Activated T-helper 1 cell treated with anti-CD3 and anti-CD28 coated beads, Interleukin-12 subunit alpha, Interleukin-12 subunit beta, Interleukin-2, Interleukin-4 antibody, amounts not matched to agents 30 ng/mL and 10 ng/mL and 1 ng/mL, durations not matched to agents 14 hours and 24 hours and 36 hours (primary cell): Measurements from ENCODE around the gene TIMM23B. TPM values are rescaled to one million over a fixed set of nuclear protein-coding genes. Genes with fewer than 3 reads are reported as not detected.
"Not testable (repeated sequence)": the region's sequence is repeated elsewhere in the genome, so short reads cannot be mapped to it uniquely, and the experiment has no call there.

ENCODE experiments used
- DNase-seq: peaks from one replicate; pipeline ENCODE4 v3.0.0; 2021; ENCODE audit warnings: low spot score
- H3K27ac Mint-ChIP-seq: one replicate; pipeline ENCODE4 v1.8.0; 2021; ENCODE audit warnings: mild to moderate bottlenecking, mixed read lengths
- H3K27me3 Mint-ChIP-seq: one replicate; pipeline ENCODE4 v1.8.0; 2022; ENCODE audit warnings: mild to moderate bottlenecking, moderate library complexity, mixed read lengths; ENCODE audit not compliant: insufficient read depth
- H3K36me3 Mint-ChIP-seq: one replicate; pipeline ENCODE4 v1.8.0; 2021; ENCODE audit warnings: low read depth, mixed read lengths
- H3K4me1 Mint-ChIP-seq: one replicate; pipeline ENCODE4 v1.8.0; 2021; ENCODE audit warnings: low read depth, mixed read lengths
- H3K4me3 Mint-ChIP-seq: one replicate; pipeline ENCODE4 v1.8.0; 2021; ENCODE audit warnings: mild to moderate bottlenecking, moderate library complexity, mixed read lengths
- H3K9me3 Mint-ChIP-seq: one replicate; pipeline ENCODE4 v1.8.0; 2021; ENCODE audit warnings: mixed read lengths
- intact Hi-C: fragments of 100-400 bp; cut with micrococcal nuclease; formaldehyde crosslinking; loops from one replicate; pipeline ENCODE4 v1.15.1; 2024
- total RNA-seq: library from RNA; stranded (reverse); gene quantifications from 2 replicates; pipeline ENCODE4 v1.2.3, GENCODE V29; 2022

Gene TIMM23B, protein sequence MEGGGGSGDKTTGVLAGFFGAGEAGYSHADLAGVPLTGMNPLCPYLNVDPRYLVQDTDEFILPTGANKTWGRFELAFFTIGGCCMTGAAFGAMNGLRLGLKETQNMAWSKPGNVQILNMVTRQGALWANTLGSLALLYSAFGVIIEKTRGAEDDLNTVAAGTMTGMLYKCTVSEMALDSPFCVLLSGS
- 31.6 and 31.7 TPM in 2 replicates for total RNA-seq

DNA sequence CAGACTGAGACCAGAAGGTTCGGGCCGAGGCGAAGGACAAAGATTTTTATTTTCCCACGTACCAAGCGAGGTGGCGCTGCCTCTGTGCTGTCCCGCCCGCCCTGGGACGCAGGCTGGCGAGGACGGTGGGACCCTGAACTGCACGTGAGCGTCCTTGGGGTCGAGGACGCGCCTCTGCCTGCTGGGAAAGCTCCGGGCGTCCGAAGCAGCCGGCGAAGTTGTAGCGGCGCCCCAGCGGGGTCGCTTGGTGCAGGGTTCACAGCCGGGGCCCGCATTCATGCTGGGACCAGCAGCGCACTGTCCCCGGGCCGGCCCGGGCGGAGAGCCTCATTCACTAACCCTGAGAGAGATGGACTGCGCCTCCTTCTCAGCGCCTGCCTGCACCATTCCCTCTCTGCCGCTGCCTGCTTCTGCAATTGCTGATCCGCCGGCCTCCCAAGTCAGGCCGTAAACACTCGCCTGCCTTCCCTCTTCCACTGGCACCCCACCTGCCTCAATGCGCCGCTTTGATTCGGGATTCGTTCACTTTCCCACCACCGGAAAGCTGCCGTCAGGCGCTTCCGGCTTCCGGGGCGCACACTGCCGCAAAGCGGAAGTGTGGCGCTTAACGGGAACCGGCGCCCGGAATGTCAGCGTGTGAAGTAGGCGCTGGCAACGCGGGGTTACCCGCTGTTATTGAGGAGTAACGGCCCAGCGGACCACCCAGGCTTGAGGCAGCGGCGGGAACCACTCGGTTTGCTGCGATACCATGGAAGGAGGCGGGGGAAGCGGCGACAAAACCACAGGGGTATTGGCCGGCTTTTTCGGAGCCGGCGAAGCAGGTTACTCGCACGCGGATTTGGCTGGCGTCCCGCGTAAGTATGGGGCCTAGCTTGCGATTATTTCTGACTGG lies at the start of gene TIMM23B, which contains the start of gene PARG:
TIMM23B (plus strand) TSS at position 607 of the 892 bp plus-strand sequence; CDS start at position 749, 142 bp downstream.
PARG (minus strand) TSS at position 581 of the 892 bp plus-strand sequence; CDS start at position 279, 302 bp downstream.
- intact Hi-C loops, H3K27me3 Mint-ChIP-seq, H3K9me3 Mint-ChIP-seq: not testable (repeated sequence)
- Mint-ChIP-seq H3K36me3 (peaks cover 16% of the 10 kb centered on the region), H3K4me1 (peaks cover 31% of the 10 kb centered on the region), H3K4me3 (peak within 1 kb of the TSS; percentile 97), H3K27ac (peak within 1 kb of the TSS; percentile 94)
- peak; percentile 82 for DNase-seq

DNA sequence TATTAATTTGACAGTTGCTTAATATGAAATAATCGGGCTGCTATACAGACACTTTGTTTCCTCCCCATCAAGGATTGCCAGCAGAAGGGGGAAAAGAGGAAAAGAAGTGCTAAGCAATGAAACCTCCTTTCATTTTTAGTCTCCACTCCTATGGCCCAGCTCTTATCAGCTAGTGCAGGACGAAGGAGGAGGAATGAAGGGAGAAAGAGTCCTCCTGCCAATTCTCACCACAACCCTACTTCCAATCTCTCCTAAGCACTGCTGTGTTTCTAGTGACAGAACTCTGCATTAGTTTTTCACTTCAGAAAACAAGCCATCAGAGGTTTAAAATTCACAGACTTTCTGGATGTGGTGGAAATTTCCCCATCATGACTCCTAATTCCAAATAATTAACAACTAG lies 41.9 kb upstream of the TIMM23B start:
- intact Hi-C loops, H3K36me3 Mint-ChIP-seq, H3K27ac Mint-ChIP-seq, H3K4me1 Mint-ChIP-seq, H3K9me3 Mint-ChIP-seq, H3K4me3 Mint-ChIP-seq, H3K27me3 Mint-ChIP-seq, DNase-seq: not testable (repeated sequence)

DNA sequence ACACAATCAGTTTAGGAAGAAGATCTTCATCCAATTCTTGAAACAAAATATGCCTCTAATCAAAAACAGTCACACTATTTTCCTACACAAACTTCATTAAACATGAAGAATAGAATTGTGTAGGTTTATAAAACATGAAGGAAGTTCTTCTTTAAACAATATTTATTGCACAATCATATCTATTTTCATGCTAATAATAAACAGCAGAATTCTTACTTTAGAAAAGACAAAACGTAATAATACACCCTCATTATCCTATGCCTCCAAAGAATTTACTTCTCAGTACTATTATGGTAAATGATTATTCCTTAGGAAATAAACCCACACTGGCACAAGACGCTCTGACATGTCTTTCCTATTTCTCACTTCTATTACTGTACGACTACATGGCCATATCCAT lies 41.4 kb upstream of the TIMM23B start:
- DNase-seq, H3K36me3 Mint-ChIP-seq, H3K4me3 Mint-ChIP-seq, intact Hi-C loops, H3K27ac Mint-ChIP-seq, H3K4me1 Mint-ChIP-seq, H3K9me3 Mint-ChIP-seq, H3K27me3 Mint-ChIP-seq: not testable (repeated sequence)

DNA sequence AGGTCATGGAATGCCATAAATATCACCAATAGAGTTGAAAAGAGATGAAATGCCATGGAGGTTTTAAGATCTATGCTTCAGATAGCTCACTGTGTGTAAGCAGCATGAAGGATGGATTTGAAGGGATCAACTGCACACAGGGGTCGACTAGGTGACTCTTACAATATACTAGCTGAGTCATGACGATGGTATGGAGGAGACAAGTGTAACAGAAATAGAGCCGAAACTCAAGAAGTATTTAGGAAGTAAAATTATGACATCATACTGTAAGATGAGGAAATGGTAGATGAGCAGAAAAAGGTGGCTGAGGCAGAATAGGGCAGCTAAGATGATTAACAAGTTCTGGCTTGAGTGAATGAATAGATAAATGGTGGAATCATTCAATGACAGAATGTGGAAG lies 38.0 kb upstream of the TIMM23B start:
- H3K27ac Mint-ChIP-seq, intact Hi-C loops, H3K27me3 Mint-ChIP-seq, DNase-seq, H3K9me3 Mint-ChIP-seq, H3K36me3 Mint-ChIP-seq, H3K4me1 Mint-ChIP-seq, H3K4me3 Mint-ChIP-seq: not testable (repeated sequence)

DNA sequence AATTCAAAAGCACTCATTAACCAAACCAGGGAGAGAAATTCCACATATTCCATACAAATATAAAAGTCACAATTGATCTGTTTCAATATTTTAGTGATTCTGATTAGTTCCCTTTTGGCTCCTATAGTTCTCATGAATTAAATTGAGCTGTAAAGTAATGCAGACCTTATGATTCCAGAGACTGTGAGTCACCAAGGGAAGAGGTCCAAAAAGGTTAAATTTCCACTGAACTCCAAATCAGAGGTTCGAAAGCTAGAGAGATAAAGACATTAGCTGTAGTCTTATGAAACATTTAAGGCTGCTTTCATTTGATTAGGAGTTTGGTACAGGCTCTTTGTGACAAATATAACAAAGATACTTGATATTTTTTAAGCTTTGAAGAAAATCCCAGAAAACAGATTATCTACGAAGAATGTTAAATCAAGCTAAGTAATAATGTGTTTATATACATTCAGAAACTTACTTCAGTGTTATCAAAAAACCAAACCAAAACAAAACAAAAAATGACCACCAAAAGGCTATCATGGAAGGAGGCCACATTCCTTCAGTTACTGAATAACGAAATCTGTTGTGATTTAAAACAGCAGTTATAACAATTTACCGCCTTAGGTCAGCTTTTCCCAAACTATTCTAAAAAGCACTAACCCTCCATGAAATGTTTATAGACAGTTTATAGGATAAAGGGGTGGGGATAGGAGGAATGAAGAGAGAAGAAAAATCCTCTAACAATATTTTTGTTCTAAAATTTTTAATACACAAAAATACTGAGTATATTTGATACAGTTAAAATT lies 33.4 kb upstream of the TIMM23B start:
- H3K4me3 Mint-ChIP-seq, H3K27ac Mint-ChIP-seq, H3K27me3 Mint-ChIP-seq, intact Hi-C loops, DNase-seq, H3K36me3 Mint-ChIP-seq, H3K4me1 Mint-ChIP-seq, H3K9me3 Mint-ChIP-seq: not testable (repeated sequence)

DNA sequence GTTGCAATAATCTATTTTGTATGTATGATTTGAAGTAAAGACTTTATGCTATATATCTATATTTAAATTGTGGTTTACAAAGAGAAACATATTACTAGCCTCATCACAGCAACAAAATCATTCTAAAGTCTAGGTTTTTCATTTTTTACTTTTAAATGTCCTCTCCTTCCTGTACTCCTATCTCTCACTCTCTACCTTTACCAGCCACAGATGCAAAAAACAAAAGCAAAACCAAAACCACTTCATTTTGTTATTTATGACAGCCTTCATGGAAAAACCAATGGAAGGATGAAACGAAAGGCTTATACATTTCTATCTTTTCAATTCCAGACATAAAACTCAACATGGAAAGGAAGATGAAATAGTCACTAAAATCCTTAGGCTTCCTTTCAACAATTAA lies 31.6 kb upstream of the TIMM23B start:
- H3K27me3 Mint-ChIP-seq, H3K36me3 Mint-ChIP-seq, DNase-seq, H3K4me1 Mint-ChIP-seq, H3K27ac Mint-ChIP-seq, H3K4me3 Mint-ChIP-seq, H3K9me3 Mint-ChIP-seq, intact Hi-C loops: not testable (repeated sequence)

DNA sequence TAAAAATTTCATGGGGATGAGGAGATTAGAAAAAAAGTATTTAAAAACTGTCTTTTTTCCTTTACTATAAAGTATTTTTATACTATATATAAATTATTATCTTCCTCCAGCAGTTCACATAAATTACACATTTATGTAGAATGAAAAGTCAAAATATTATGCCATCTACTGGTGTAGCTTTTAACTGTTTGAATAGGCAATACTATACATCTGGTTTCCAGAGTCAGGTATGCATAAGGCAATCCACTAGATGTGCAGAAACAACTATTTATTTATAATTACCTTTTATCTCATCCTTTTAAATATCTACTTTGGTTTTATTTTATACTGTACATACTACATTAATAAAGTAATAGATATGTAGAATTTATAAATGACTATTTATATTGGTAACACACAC lies 25.4 kb upstream of the TIMM23B start:
- H3K4me3 Mint-ChIP-seq, H3K36me3 Mint-ChIP-seq, H3K27me3 Mint-ChIP-seq, H3K9me3 Mint-ChIP-seq, DNase-seq, H3K4me1 Mint-ChIP-seq, intact Hi-C loops, H3K27ac Mint-ChIP-seq: not testable (repeated sequence)

DNA sequence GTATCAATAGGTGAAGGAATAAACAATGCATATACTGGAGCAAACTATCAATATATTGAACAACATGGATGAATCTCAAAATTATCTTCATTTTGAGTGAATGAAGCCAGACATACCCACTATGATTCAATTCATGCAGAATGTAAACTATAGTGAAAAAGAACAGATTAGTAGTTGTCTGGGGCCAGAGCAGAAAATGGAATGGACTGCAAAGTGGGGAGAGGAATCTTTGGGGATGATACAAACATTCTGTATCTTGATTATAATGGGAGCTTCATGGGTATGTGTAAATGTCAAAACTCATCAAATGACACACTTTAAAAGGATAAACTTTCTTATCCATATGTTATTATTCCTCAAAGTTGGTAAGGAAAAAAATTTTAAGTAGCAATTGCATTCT lies 23.9 kb upstream of the TIMM23B start:
- H3K4me3 Mint-ChIP-seq, H3K27ac Mint-ChIP-seq, H3K27me3 Mint-ChIP-seq, H3K36me3 Mint-ChIP-seq, DNase-seq, intact Hi-C loops, H3K9me3 Mint-ChIP-seq, H3K4me1 Mint-ChIP-seq: not testable (repeated sequence)

DNA sequence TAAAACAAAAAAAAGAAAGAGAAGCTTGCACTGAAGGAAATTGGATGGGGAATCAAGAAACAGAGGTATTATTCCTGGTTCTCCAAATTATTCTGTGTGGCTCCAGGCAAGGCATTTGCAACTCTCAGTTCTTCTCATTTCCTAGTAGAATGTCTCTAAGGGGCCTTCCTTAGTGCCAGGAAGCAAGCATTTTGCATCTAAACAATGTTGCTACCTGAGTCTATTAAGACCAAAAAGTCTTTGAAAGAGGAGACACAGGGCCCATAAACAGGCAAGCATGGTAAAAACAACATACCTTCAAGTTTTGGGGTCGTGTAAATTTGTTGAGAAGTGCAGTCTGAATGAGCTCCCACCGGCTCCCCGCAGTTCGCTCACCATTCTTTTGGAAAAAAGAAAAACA lies 19.8 kb upstream of the TIMM23B start:
- H3K4me1 Mint-ChIP-seq, intact Hi-C loops, H3K36me3 Mint-ChIP-seq, H3K27me3 Mint-ChIP-seq, DNase-seq, H3K4me3 Mint-ChIP-seq, H3K9me3 Mint-ChIP-seq, H3K27ac Mint-ChIP-seq: not testable (repeated sequence)

DNA sequence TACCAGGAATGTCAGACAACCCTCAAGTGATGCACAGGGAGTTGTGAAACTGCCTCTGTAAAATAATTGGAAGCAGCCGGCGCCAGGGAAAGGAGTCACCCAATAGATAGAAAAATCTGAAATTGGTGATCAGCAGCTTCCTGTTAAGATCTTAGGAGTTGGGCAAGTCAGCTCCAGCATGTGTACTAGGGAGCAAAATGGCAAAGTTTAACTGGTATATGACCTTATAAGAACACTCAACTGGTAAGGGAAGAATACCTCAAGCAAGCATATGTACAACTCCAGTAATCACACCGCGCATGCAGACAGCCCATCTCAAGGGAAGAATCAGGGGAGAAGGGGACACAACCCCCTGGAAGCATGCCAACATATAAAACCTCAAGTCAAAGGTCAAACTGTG lies 18.3 kb upstream of the TIMM23B start:
- H3K36me3 Mint-ChIP-seq, H3K9me3 Mint-ChIP-seq, H3K27me3 Mint-ChIP-seq, H3K4me3 Mint-ChIP-seq, H3K27ac Mint-ChIP-seq, intact Hi-C loops, DNase-seq, H3K4me1 Mint-ChIP-seq: not testable (repeated sequence)

DNA sequence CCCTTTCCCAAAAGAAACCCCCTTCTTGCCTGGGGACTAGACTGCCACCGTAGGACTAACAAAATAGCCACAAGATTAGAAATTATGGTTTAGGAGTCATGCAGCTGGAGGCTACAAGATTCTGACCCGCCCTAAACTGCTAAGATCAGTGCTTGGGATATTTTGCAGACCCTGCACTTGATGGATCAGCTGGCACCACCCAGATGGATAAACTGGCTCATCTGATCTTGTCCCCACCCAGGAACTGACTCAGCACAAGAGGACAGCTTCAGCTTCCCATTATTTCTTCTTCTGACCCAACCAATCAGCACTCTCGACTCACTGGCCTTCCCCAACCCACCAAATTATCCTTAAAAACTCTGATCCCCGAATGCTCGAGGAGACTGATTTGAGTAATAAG lies 10.6 kb upstream of the TIMM23B start:
- H3K4me3 Mint-ChIP-seq, H3K9me3 Mint-ChIP-seq, H3K36me3 Mint-ChIP-seq, H3K27ac Mint-ChIP-seq, H3K27me3 Mint-ChIP-seq, DNase-seq, H3K4me1 Mint-ChIP-seq, intact Hi-C loops: not testable (repeated sequence)

DNA sequence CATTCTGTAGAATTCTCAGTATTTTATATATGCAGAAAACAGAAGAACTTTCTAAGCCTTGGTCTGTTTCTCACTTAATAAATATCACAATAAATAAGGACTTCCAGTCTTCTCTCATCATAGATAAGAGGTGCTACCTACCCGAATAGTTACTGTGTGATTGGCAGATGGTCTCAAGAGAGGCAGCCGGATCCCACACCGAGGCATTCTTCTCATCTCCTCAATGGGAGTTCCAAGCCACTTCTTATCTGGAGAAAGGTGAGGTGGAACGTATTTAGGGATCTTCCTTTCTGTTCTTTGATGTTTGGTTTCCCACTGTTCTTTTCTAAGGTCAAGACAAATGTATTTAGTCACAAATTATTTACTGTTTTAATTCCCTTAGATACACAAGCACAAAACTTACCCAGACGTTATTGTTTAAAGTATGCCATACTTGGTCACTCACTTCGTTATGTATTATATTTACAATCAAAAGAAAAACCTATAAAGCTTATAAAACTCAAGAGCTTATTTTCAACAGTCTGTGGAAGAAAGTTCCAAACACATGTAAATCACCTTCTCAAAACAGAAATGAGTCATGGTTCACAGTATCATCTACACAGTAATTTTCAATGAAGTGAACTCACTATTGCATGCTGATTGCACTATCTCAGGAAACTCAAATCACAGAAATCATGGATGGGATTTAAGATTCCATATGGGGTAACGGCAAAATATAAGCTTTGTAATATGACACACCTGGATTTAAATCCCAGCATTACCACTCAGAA lies 9.7 kb upstream of the TIMM23B start:
- H3K4me3 Mint-ChIP-seq, H3K27ac Mint-ChIP-seq, H3K27me3 Mint-ChIP-seq, H3K9me3 Mint-ChIP-seq, intact Hi-C loops, H3K4me1 Mint-ChIP-seq, DNase-seq, H3K36me3 Mint-ChIP-seq: not testable (repeated sequence)
